IMR-90 (cell line): Measurements from ENCODE around the gene CIB2. TPM values are rescaled to one million over a fixed set of nuclear protein-coding genes. Genes with fewer than 3 reads are reported as not detected.

Experiments
- ATAC-seq: fragments of 200-7000 bp; cut with Tn5 transposase; 2 replicates; pipeline ENCODE4 v1.9.1; 2020; ENCODE audit warnings: low read depth, mild to moderate bottlenecking, moderate library complexity
- BruUV-seq: library from RNA; stranded (reverse); fragments of 400-500 nt; replicated peaks from 2 replicates; lab custom pipeline; 2021; lab: Mats Ljungman, UMichigan
- CTCF ChIA-PET: fragments of 300-600 bp; formaldehyde crosslinking; extraction: SDS; loops from one replicate; lab custom pipeline; 2021; ENCODE audit warnings: antibody characterized with exemption; lab: Yijun Ruan, JAX
- POLR2A ChIA-PET: fragments of 300-600 bp; sonication (Branson Sonifier 250); formaldehyde crosslinking; loops from one replicate; lab custom pipeline; 2022; ENCODE audit warnings: antibody characterized with exemption; ENCODE audit not compliant: unreplicated experiment; lab: Charles Lee
- DNase-seq: peaks from one replicate; pipeline ENCODE4 v3.0.0; 2013
- H2AFZ ChIP-seq: replicated peaks from 2 replicates; pipeline ENCODE3; 2013; ENCODE audit warnings: low read length, mild to moderate bottlenecking; ENCODE audit not compliant: poor library complexity
- H2AK5ac ChIP-seq: 2 replicates; pipeline ENCODE4 v1.6.1; 2013; ENCODE audit warnings: low read depth, low read length, inconsistent platforms
- H2AK9ac ChIP-seq: replicated peaks from 2 replicates; pipeline ENCODE3; 2013; ENCODE audit warnings: mild to moderate bottlenecking, low read depth, low read length, moderate library complexity; ENCODE audit not compliant: poor library complexity
- H2BK120ac ChIP-seq: 2 replicates; pipeline ENCODE4 v1.6.1; 2013; ENCODE audit warnings: low read depth, low read length, inconsistent platforms
- H2BK15ac ChIP-seq: 3 replicates; pipeline ENCODE4 v1.6.1; 2013; ENCODE audit warnings: low read depth, low read length, inconsistent platforms
- H2BK20ac ChIP-seq: 2 replicates; pipeline ENCODE4 v1.6.1; 2013; ENCODE audit warnings: low read depth, mild to moderate bottlenecking, inconsistent platforms, low read length, moderate library complexity
- H2BK5ac ChIP-seq: 2 replicates; pipeline ENCODE4 v1.6.1; 2013; ENCODE audit warnings: mild to moderate bottlenecking, low read depth, low read length, inconsistent platforms; ENCODE audit not compliant: poor library complexity, severe bottlenecking
- H3K14ac ChIP-seq: replicated peaks from 2 replicates; pipeline ENCODE4 v1.6.1; 2013; ENCODE audit warnings: low read depth, low read length, inconsistent platforms
- H3K18ac ChIP-seq: 2 replicates; pipeline ENCODE4 v1.6.1; 2013; ENCODE audit warnings: low read depth, low read length, control low read depth
- H3K23ac ChIP-seq: 2 replicates; pipeline ENCODE4 v1.6.1; 2013; ENCODE audit warnings: low read depth, low read length, inconsistent platforms
- H3K27ac ChIP-seq: 2 replicates; pipeline ENCODE4 v1.5.1; 2013; ENCODE audit warnings: mild to moderate bottlenecking, control low read depth, low read length; ENCODE audit not compliant: insufficient read depth
- H3K27me3 ChIP-seq: 2 replicates; pipeline ENCODE4 v1.6.1; 2013; ENCODE audit warnings: low read length; ENCODE audit not compliant: control insufficient read depth, insufficient read depth
- H3K36me3 ChIP-seq: 2 replicates; pipeline ENCODE4 v1.6.1; 2013; ENCODE audit warnings: low read length, mixed read lengths; ENCODE audit not compliant: control insufficient read depth, insufficient read depth
- H3K4ac ChIP-seq: 2 replicates; pipeline ENCODE4 v1.6.1; 2013; ENCODE audit warnings: low read depth, low read length, inconsistent platforms
- H3K4me1 ChIP-seq: 2 replicates; pipeline ENCODE4 v1.6.1; 2013; ENCODE audit warnings: low read length, mixed read lengths; ENCODE audit not compliant: control insufficient read depth, insufficient read depth
- H3K4me2 ChIP-seq: 2 replicates; pipeline ENCODE4 v1.6.1; 2013; ENCODE audit warnings: low read depth, mild to moderate bottlenecking, control low read depth, low read length, moderate library complexity
- H3K4me3 ChIP-seq: 2 replicates; pipeline ENCODE4 v1.5.1; 2013; ENCODE audit warnings: low read depth, mild to moderate bottlenecking, control low read depth, low read length, moderate library complexity; ENCODE audit not compliant: insufficient read depth
- H3K56ac ChIP-seq: 2 replicates; pipeline ENCODE4 v1.6.1; 2013; ENCODE audit warnings: low read length, inconsistent platforms; ENCODE audit not compliant: insufficient read depth; ENCODE audit errors: extremely low read depth
- H3K79me1 ChIP-seq, 2 experiments: 2 replicates each; pipeline ENCODE4 v1.6.1; 2013; ENCODE audit warnings: low read length in 2 of 2, inconsistent platforms in 1 of 2, low read depth in 1 of 2
- H3K9ac ChIP-seq: 2 replicates; pipeline ENCODE4 v1.6.1; 2013; ENCODE audit warnings: low read depth, low read length, control low read depth
- H3K9me1 ChIP-seq: 2 replicates; pipeline ENCODE4 v1.6.1; 2013; ENCODE audit warnings: low read length, inconsistent platforms; ENCODE audit not compliant: insufficient read depth
- H3K9me3 ChIP-seq: 2 replicates; pipeline ENCODE4 v1.6.1; 2013; ENCODE audit warnings: low read length; ENCODE audit not compliant: control insufficient read depth, insufficient read depth
- H4K20me1 ChIP-seq: 2 replicates; pipeline ENCODE4 v1.6.1; 2013; ENCODE audit warnings: low read length, inconsistent platforms; ENCODE audit not compliant: insufficient read depth
- H4K5ac ChIP-seq: 2 replicates; pipeline ENCODE4 v1.6.1; 2013; ENCODE audit warnings: mild to moderate bottlenecking, low read depth, low read length, control low read depth
- H4K8ac ChIP-seq, 2 experiments: 2 replicates each; pipeline ENCODE4 v1.6.1; 2013; ENCODE audit warnings: low read depth in 2 of 2, low read length in 2 of 2, control low read depth in 1 of 2, inconsistent platforms in 1 of 2
- H4K91ac ChIP-seq: 2 replicates; pipeline ENCODE4 v1.6.1; 2013; ENCODE audit warnings: low read depth, low read length, inconsistent platforms; ENCODE audit not compliant: insufficient read depth
- CEBPB ChIP-seq: IDR thresholded peaks from 2 replicates; pipeline ENCODE4 v1.6.1; 2012; ENCODE audit warnings: low read depth, low read length, improper control_type of control experiment
- FOS ChIP-seq: fragments of 150-350 bp; IDR thresholded peaks from 2 replicates; pipeline ENCODE4 v1.6.1; 2016; ENCODE audit warnings: low read depth, low read length
- MAZ ChIP-seq: IDR thresholded peaks from 2 replicates; pipeline ENCODE4 v1.6.1; 2012; ENCODE audit warnings: low read depth, mild to moderate bottlenecking, low read length, improper control_type of control experiment, moderate library complexity, borderline replicate concordance
- MXI1 ChIP-seq: IDR thresholded peaks from 2 replicates; pipeline ENCODE4 v1.6.1; 2012; ENCODE audit warnings: low read depth, mild to moderate bottlenecking, low read length, moderate library complexity, borderline replicate concordance
- WGBS, 2 experiments: methylation state at CpG; one replicate each; pipeline versions ENCODE4 v1.1.5 to v1.1.7; 2013; ENCODE audit warnings: missing lambda C conversion rate in 2 of 2; ENCODE audit not compliant: insufficient read length in 1 of 2; ENCODE audit errors: extremely low coverage in 2 of 2; 5-methylcytosine and 5-hydroxymethylcytosine counted together
- dilution Hi-C: fragments of 300-500 bp; cut with HindIII; formaldehyde crosslinking; loops from one replicate; pipeline ENCODE4 v1.14.3; 2018; ENCODE audit warnings: low sequenced_read_pairs; ENCODE audit not compliant: unreplicated experiment
- in situ Hi-C: fragments of 300-500 bp; cut with MboI; formaldehyde crosslinking; loops from 3 replicates; pipeline ENCODE4 v1.14.3; 2019; ENCODE audit warnings: low sequenced_read_pairs, inconsistent platforms, mixed read lengths
- intact Hi-C: fragments of 100-400 bp; cut with micrococcal nuclease; formaldehyde crosslinking; loops from 2 replicates; pipeline ENCODE4 v1.10.0; 2022
- polyA plus RNA-seq, 3 experiments: library from polyadenylated mRNA; depleted of rRNA; stranded (reverse); fragments of >200 nt; gene quantifications; 2 replicates each; pipeline ENCODE4 v1.2.3, GENCODE V29; 2012; ENCODE audit warnings: low replicate concordance in 1 of 3
- total RNA-seq: library from RNA; depleted of rRNA; stranded (reverse); fragments of >200 nt; gene quantifications from 2 replicates; pipeline ENCODE4 v1.2.3, GENCODE V29; 2012

The CIB2 gene
- total and polyA plus RNA-seq, 2 of the 4 experiments (the other 2 are of a cell fraction), result 2.2 to 2.4 TPM

DNA sequence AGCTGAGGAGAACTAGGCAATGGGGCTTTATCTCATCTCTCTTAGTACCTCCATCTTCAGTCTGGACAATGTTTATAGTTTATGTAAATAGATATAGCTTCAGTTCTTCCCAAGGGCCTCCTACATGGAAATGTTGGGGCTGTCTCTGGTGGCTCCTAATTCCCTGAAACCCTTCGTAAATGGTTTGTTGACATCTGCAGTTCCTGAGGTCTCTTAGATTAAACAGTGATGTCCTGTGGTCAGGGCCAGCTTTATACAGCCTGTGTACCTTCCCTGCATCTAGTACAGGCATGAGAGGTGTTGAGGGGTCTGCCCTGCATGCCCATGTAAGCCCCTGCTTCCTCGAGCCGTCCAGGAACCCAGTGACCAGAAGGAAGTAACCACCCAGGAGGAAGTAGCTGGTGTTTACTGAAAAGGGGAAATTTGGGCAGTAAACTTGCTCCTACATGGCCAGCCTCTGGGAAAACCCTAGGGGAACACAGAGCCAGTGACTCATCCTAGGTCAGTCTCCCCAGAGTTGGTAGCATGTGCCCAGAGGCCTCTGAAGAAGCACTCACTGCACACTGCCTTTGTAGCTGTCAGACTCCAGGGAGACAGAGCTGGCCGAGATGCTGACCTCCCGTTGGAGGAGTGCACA, 49.0 kb downstream of the CIB2 start:
- BruUV-seq, result no TSS peak
- H3K23ac ChIP-seq, result no peak overlapping the region
- H3K36me3 ChIP-seq, result no peaks in the 10 kb centered on the region
- H3K9me1 ChIP-seq, result peaks cover 22% of the 10 kb centered on the region
- peak overlapping the region; percentile 48; the same call in 1 of the 2 replicates for H3K4me2 ChIP-seq
- no peaks in the 10 kb centered on the region; the same call in 1 of the 2 replicates for H4K20me1 ChIP-seq
- H3K4ac ChIP-seq, result peak overlapping the region; percentile 63
- ChIA-PET CTCF (interaction anchor here (1.0 to 1.5 kb wide), 2 partner anchors 11 to 26 kb away, joined by 7 to 8 read pairs; partner anchors contain the start of gene SH2D7), POLR2A (no interaction called here)
- 60% methylated on average over 2 of the region's 5 CpGs; no CpG with 5 or more reads in 1 of the 2 experiments for WGBS, 2 experiments
- peak overlapping the region; percentile 38 for H3K14ac ChIP-seq
- H2AK9ac ChIP-seq, result peak overlapping the region; percentile 45
- H2AFZ ChIP-seq, result no peak overlapping the region
- peak overlapping the region; percentile 30 for H2BK5ac ChIP-seq
- dilution Hi-C loops, result no loop called here
- peak overlapping the region; percentile 61 for H4K91ac ChIP-seq
- H3K18ac ChIP-seq, result peak overlapping the region; percentile 5; the same call in 1 of the 2 replicates
- H3K9me3 ChIP-seq, result no peaks in the 10 kb centered on the region
- peak overlapping the region in 1 of 2 experiments; percentile 53; a peak in 2 of 4 replicates for H4K8ac ChIP-seq
- H2BK120ac ChIP-seq, result peak overlapping the region; percentile 61
- no peak overlapping the region for H3K9ac ChIP-seq
- 0 out of 3 replicates have a peak overlapping the region, but pooled peaks have one; percentile 67 for H2BK15ac ChIP-seq
- ATAC-seq (peak; percentile 47), DNase-seq (peak; percentile 47)
- intact Hi-C loops, result no loop called here
- H3K27me3 ChIP-seq, result no peaks in the 10 kb centered on the region
- peak overlapping the region; percentile 53 for H2BK20ac ChIP-seq
- no peak overlapping the region for H3K56ac ChIP-seq
- no peaks in the 10 kb centered on the region for H3K79me1 ChIP-seq
- H3K27ac ChIP-seq, result peak overlapping the region; percentile 67; the same call in 1 of the 2 replicates
- H3K4me3 ChIP-seq, result no peak overlapping the region
- H2AK5ac ChIP-seq, result peak overlapping the region; percentile 24; the same call in 1 of the 2 replicates
- H4K5ac ChIP-seq, result peak overlapping the region; percentile 28; the same call in 1 of the 2 replicates
- H3K4me1 ChIP-seq, result peaks cover 27% of the 10 kb centered on the region
- in situ Hi-C loops, result no loop called here
- TF ChIP-seq FOS (peak; percentile 44; the same call in 1 of the 2 replicates), CEBPB (no peak), MAZ (no peak; the same call in 1 of the 2 replicates), MXI1 (peak; percentile 41; the same call in 1 of the 2 replicates)
